ACC112 (cell line): ENCODE results near the gene CIAPIN1.

ENCODE experiments used
- H2AFZ ChIP-seq: fragments of 200-600 bp; sonication (generic); one replicate; pipeline ENCODE4 v1.6.0; 2017; ENCODE audit warnings: antibody characterized with exemption, low read length; ENCODE audit not compliant: unreplicated experiment
- H3K27ac ChIP-seq: fragments of 200-600 bp; sonication (generic); 2 replicates; pipeline ENCODE4 v1.5.1; 2014; ENCODE audit warnings: low read depth, mild to moderate bottlenecking, antibody characterized with exemption, low read length, moderate library complexity
- H3K27me3 ChIP-seq: fragments of 200-600 bp; sonication (generic); 2 replicates; pipeline ENCODE4 v1.6.1; 2014; ENCODE audit warnings: mild to moderate bottlenecking, antibody characterized with exemption, low read length, moderate library complexity, mixed read lengths; ENCODE audit not compliant: insufficient read depth
- H3K36me3 ChIP-seq: fragments of 200-600 bp; sonication (generic); 2 replicates; pipeline ENCODE4 v1.6.1; 2016; ENCODE audit warnings: mild to moderate bottlenecking, antibody characterized with exemption, low read length, moderate library complexity, mixed read lengths; ENCODE audit not compliant: insufficient read depth
- H3K4me1 ChIP-seq: fragments of 200-600 bp; sonication (generic); one replicate; pipeline ENCODE4 v1.6.1; 2016; ENCODE audit warnings: low read length, mixed read lengths; ENCODE audit not compliant: insufficient read depth, unreplicated experiment, control insufficient read depth
- H3K4me3 ChIP-seq: fragments of 200-600 bp; sonication (generic); 2 replicates; pipeline ENCODE4 v1.5.1; 2014; ENCODE audit warnings: mild to moderate bottlenecking, low read depth, low read length
- H3K79me2 ChIP-seq: fragments of 200-600 bp; sonication (generic); one replicate; pipeline ENCODE4 v1.6.0; 2016; ENCODE audit warnings: low read length; ENCODE audit not compliant: control insufficient read depth, unreplicated experiment, insufficient read depth

The CIAPIN1 gene

DNA sequence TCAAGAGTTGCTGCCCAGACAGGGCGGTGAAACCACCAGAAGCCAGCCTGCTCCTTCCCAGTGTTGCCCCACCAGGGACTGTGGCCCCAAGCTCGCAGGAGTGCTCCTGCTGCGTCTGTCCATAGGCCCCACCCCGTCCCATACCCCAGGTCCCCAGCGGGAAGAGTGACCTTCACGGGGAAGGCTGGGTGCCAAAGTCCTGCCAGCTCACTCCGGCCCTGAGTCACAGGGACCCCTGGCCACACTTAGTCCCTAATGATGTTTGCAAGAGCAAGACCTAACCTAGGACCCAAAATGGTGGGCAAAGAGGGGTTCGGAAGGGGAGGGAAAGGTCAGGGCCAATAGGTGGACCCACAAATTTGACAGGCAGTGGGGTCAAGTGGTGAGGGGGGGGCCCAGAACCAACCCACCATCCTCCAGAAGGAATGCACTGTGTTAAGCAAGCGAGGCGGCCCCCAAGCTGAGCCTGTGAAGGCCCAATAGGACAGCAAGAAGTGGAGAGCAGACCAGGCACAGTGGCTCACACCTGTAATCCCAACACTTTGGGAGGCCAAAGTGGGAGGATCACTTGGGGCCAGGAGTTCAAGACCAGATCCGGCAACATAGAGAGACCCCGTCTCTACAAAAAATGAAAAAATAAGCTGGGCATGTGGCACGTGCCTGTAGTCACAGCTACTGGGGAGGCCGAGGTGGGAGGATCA, 35.8 kb upstream of the CIAPIN1 start:
- Histone ChIP-seq H3K4me3 (no peak overlapping the region), H3K27me3 (no peaks in the 10 kb centered on the region), H3K79me2 (peaks cover 17% of the 10 kb centered on the region), H3K27ac (no peak overlapping the region), H3K4me1 (peaks cover 33% of the 10 kb centered on the region), H2AFZ (no peak overlapping the region), H3K36me3 (no peaks in the 10 kb centered on the region)

DNA sequence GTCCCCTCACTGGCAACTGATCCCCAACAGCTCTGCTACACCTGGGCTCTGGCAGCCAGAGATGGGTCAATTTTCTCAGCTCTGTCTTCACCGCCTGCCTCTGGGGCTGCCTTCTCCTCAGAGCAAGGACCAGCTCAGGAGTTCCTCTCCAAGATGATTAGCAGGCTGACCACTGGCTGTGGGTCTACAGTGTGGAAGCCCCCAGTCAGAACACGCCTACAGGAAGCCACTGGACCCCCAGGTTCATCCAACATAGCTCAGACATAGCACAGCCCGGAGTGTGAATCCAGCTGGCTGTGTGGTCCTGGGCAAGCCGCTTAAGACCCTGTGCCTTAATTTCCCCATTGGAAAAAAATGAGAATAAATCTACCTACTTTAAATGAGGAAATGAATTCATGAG, 34.2 kb upstream of the CIAPIN1 start:
- H2AFZ ChIP-seq, result no peak overlapping the region
- no peaks in the 10 kb centered on the region for H3K36me3 ChIP-seq
- no peak overlapping the region for H3K27ac ChIP-seq
- peaks cover 29% of the 10 kb centered on the region for H3K4me1 ChIP-seq
- no peak overlapping the region for H3K4me3 ChIP-seq
- H3K79me2 ChIP-seq, result peaks cover 32% of the 10 kb centered on the region
- H3K27me3 ChIP-seq, result no peaks in the 10 kb centered on the region

DNA sequence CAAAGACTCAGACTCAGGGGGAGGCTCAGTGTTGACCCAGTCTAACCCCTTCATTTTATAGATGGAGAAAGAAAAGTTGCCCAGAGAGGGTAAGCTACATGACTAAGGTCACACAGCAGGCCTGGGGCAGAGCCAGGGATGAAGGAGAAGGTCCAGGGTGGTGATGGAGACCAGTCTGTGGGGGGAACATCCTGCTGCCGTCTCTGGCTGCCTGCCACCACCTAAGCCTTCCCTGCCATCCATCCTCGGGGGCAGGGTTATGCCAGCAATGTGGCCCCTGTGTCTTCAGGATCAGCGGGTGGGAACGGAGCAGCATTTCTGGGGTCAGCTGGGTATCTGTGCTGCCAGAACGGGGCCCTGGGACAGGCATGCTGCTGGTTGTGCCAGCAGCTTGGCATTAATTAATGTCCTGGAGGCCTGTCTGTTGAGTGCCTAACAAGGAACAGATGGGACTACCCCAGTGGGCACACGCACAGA, 33.6 kb upstream of the CIAPIN1 start:
- Histone ChIP-seq H3K4me3 (no peak overlapping the region), H3K79me2 (peaks cover 35% of the 10 kb centered on the region), H3K27ac (peak overlapping the region; percentile 23), H3K36me3 (no peaks in the 10 kb centered on the region), H3K4me1 (peaks cover 29% of the 10 kb centered on the region), H3K27me3 (no peaks in the 10 kb centered on the region), H2AFZ (no peak overlapping the region)

DNA sequence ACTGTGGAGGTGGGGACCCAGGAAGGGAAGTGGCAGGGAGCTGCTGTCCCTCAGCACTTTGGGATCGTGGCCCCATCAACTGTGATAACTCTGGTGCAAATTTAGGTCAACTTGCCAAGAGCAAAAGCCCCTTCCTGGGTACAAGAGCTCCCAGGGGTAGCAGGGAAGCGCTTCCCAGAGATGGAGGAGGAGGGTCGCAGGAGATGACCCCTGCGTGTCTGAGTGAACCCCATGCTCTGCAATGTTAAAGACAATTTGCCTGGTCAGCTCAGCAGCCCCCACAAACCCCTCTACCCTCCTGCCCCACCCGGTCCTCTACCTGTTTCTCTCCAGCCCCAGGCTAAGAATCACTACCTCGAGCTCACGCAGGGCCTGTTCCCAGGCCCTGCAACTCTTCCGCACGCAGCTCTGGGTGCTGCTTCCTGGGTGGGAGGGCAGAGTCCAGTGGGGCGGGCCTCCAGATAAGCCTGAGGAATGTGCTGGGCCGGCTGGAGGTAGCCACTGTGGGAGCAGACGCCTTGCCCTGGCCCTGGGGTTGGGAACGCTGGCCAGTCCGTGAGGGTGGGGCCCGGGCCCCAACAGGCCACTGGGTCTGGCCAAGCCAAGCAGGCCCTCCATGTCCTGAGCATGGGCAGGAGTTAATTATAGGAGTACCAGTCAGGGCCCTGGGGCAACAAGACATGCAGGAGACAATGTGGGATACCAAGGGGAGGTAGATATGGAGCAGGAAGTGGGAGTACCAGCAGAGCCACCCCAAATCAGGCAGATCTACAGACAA, 33.0 kb upstream of the CIAPIN1 start:
- Histone ChIP-seq H3K4me1 (peaks cover 25% of the 10 kb centered on the region), H3K27me3 (no peaks in the 10 kb centered on the region), H2AFZ (no peak overlapping the region), H3K4me3 (peak overlapping the region; percentile 81), H3K79me2 (peaks cover 35% of the 10 kb centered on the region), H3K27ac (peak overlapping the region; percentile 23), H3K36me3 (no peaks in the 10 kb centered on the region)

DNA sequence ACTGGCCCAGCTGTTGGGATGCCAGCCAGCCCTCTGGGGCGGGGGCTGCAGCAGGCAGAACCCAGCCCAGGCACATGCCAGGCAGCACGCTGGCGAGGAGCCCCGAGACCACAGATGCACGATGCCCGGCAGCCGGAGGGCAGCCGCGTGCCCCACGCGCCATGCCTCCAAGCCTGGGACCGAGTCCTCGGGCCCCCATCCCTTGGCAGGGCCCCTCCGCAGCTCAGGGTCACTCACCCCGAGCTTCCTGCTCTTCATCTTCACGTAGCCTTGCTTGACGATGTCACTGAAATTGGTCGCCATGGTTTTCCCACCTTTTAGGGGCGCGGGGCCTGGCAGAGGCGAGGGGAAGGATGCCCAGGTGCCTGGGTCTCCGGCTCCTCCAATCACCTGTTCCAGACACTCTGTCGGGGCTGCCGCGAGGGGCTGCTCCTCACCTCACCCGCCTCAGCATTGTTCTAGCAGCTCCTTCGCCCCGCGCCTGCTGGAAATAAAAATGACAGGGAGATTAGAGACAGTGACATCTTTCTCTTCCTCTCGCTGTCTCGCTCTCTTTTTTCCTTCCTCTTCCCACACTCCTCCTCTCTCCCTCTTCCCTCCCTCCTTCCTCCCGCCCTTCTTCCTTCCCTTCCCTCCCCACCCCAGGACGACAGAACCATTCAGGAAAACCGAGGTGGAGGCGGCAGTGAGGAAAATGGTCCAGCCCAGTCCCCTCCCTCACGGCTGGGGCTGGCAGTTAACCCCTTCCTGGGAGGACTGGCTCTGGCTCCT, 32.2 kb upstream of the CIAPIN1 start:
- Histone ChIP-seq H2AFZ (peak overlapping the region; percentile 30), H3K36me3 (no peaks in the 10 kb centered on the region), H3K4me1 (peaks cover 22% of the 10 kb centered on the region), H3K79me2 (peaks cover 35% of the 10 kb centered on the region), H3K27ac (0 out of 2 replicates have a peak overlapping the region, but pooled peaks have one; percentile 23), H3K27me3 (no peaks in the 10 kb centered on the region), H3K4me3 (peak overlapping the region; percentile 81)

DNA sequence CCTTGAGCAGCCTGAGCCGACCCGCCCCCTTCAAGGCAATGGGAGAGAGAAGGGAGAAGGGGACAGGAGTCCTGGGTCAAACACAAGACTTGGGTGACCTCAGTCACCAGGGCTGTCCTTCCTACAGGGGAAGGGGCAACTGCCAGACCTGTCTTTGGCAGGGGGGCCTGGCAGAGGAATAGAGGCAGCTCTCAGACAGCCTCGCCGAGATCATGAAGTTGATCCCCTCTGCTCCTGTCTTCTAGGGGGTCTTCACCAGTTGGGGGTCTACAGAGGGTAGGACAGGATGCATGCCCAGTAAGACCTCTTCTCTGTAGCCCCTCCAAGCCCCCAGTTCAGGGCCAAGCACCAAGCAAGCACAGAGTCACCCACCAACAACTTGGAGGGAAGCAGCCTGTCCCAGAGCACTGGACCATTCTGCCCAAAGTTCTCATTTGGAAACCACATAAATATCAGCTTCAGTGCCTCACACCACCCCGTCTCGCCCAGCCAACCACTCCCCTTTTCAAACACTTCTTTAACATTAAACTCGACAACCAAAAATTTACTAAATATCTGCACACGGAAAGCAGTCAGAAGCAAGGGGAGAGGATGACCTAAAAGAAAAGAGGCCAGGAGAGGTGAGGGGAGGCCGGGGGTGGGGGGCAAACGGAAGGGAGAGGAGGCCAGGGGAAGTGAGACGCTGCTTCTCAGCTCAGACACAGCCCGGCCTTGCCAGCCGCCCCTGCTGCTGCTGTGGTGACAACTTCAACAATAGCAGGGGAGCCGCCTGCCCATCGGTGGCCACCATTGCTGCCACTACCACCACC, 31.4 kb upstream of the CIAPIN1 start:
- no peaks in the 10 kb centered on the region for H3K36me3 ChIP-seq
- H3K27ac ChIP-seq, result no peak overlapping the region
- peaks cover 22% of the 10 kb centered on the region for H3K4me1 ChIP-seq
- H2AFZ ChIP-seq, result no peak overlapping the region
- peaks cover 35% of the 10 kb centered on the region for H3K79me2 ChIP-seq
- no peaks in the 10 kb centered on the region for H3K27me3 ChIP-seq
- peak overlapping the region; percentile 81 for H3K4me3 ChIP-seq

DNA sequence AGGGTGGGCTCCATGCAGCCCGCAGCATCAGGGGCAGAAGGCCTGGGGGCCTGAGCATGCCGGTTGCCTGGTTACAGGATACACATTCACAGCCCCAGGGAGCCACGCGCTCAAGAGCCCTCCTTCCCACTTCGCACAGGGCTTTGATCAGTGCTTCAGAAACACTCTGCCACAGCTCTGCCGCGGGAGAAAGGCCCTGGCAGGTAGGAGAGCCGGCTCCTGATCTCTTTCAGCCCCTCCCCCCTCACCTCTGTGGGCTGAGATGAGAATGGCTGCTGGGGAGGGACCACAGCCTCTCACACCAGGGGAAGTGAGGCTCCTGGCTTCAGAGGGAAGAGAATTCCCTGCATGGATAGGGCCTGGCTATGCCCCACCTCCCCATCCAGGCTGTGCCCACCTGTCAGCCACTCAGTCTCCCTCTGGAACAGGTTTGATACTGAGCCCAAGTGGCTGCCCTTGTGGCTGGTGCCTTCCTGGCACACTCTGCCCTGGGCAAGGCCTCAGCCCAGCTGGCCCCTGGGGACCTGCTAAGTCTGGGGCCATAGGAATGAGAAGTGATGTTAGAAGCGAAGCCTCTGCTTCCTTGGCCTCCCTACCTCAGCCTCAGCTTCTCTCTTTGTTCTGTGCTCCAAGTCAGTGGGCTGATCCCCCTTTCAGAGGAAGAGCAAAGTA, 30.5 kb upstream of the CIAPIN1 start:
- Histone ChIP-seq H3K36me3 (peaks cover 2% of the 10 kb centered on the region; the same call in 1 of the 2 replicates), H3K4me1 (peaks cover 22% of the 10 kb centered on the region), H3K27me3 (no peaks in the 10 kb centered on the region), H2AFZ (no peak overlapping the region), H3K27ac (no peak overlapping the region), H3K4me3 (peak overlapping the region; percentile 81; the same call in 1 of the 2 replicates), H3K79me2 (peaks cover 35% of the 10 kb centered on the region)

DNA sequence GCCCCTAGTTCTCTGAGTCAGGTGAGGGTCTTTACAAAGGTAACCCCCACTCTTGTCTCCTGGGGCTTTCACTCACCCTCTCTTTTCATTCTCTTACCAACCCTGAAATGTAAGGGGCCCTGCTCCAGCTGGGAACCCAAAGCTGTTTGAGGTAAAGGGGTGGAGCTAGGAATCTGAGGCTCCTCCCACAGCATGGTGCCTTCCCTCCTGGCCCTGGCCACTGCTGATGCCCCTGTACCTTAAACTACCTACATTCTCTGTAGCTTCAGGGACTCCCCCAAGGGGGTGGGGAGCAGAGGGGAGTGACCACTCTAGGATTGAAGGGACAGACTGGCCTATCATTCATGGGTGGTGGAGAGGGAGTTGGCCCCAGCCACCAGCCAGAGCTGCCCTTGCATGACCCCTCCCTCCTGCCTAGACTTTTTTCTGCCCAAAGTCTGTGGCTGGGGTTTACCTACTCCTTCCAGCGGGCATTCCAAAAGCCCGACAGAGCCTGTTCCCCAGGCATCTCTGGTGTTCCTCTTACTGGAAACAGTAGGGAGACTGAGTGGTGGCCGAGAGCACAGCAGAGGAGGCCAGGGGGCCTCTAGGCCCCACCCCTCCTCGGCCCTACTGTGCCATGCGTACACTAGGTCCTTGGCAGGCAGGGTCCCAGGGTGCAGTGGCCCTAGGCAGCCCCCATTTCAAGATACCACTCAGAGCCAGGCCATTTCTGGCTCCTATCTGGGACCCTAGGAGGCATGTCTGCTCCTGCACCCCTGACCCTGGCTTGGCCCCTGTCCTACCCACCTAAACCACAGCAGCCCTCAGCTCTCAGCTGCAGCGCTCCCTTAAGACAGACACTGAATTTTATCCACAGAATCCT, 29.6 kb upstream of the CIAPIN1 start:
- no peak overlapping the region for H3K4me3 ChIP-seq
- H3K27me3 ChIP-seq, result no peaks in the 10 kb centered on the region
- H3K36me3 ChIP-seq, result peaks cover 7% of the 10 kb centered on the region
- H3K79me2 ChIP-seq, result peaks cover 35% of the 10 kb centered on the region
- no peak overlapping the region for H3K27ac ChIP-seq
- H2AFZ ChIP-seq, result no peak overlapping the region
- peaks cover 22% of the 10 kb centered on the region for H3K4me1 ChIP-seq

DNA sequence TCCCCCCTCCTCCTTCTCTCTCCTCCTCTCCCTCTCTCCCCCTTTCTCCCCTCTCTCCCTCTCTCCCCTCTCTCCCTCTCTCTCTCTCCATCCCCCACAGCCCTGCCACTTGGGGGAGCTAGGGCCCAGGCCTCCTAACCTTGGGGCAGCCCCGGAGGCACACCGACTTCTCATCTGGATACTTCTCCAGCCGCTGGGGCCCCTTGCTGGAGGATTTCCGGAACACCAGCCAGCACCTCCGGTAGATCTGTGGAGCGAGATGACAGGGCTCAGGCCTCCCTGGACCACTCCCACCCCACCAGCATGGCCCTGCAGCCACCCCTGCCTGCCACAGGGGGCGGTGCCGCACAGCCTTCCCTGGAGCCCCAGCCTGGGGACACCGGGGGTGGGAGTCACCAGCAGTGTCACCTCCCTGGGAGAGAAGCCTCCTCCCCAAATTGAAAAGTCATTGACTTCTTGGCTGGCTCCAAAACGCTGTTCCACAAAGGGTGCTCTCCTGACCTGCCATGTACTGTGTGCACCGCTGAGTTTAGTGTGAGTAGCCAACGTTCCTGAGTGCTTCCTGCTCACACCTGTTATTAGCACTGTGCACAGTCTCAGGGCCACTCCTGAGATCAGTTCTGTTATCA, 28.6 kb upstream of the CIAPIN1 start:
- Histone ChIP-seq H3K27me3 (no peaks in the 10 kb centered on the region), H3K4me1 (peaks cover 28% of the 10 kb centered on the region), H3K27ac (no peak overlapping the region)

More for the DNA sequence above, 28.6 kb upstream of the CIAPIN1 start:
- Histone ChIP-seq H3K36me3 (peaks cover 12% of the 10 kb centered on the region), H3K79me2 (peaks cover 35% of the 10 kb centered on the region), H2AFZ (no peak overlapping the region), H3K4me3 (no peak overlapping the region)
